ENCODE data around the gene LMF1.

- TF ChIP-seq CTCF (IDR thresholded peaks at IDR 0.05) (no peak), EZH2 (IDR thresholded peaks at IDR 0.05; ENCODE audit: borderline replicate concordance, insufficient read depth, low read depth, low read length, poor library complexity, severe bottlenecking) (no peak)
These were observed 97.5 kb downstream of the LMF1 start for GRCh38 chr16:873243-873661.

All from B cell (primary cell).